SIG-M5 treated with dmso at 0.1 percent for 504 hours (cell line): ENCODE results near the gene WDR83.
A peak's percentile ranks its signal among the peaks of the same experiment; 100 is the strongest.
"Not testable (repeated sequence)": the region's sequence is repeated elsewhere in the genome, so short reads cannot be mapped to it uniquely, and the experiment has no call there.

Experiments
- DNase-seq: peaks from one replicate; lab custom pipeline; 2025; ENCODE audit not compliant: unreplicated experiment; lab: John Stamatoyannopoulos, UW

The WDR83 gene

GRCh38 chr19:12655546-12655945 lies 11.1 kb upstream of the WDR83 start:
- no peak for DNase-seq

GRCh38 chr19:12656899-12657571 lies 9.6 kb upstream of the WDR83 start:
- DNase-seq: no peak

DNA sequence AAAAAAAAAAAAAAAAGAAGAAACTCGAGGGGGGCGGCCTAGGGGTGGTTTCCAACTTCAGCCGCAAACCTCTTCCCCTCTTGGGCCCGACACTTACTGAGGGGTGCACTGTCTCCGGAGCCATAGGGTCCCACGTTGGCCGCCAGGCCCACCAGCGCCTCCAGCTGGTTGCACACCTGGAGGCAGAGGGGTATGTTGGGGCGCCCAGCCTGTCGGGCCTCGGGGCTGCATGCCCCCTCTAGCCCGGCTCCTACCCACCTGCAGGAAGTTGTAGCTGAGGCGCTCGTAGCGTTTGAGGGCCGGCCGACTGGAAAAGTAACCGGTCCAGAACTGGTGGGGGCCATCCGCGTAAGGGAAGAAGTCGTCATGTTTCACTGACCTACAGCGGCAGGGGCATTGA lies 8.6 kb upstream of the WDR83 start:
- DNase-seq: no peak

- no peak for DNase-seq
Measured at GRCh38 chr19:12660980-12661379, 5.6 kb upstream of the WDR83 start.

GRCh38 chr19:12664406-12665280 lies 2.0 kb upstream of the WDR83 start:
- peak; percentile 2 for DNase-seq

DNA sequence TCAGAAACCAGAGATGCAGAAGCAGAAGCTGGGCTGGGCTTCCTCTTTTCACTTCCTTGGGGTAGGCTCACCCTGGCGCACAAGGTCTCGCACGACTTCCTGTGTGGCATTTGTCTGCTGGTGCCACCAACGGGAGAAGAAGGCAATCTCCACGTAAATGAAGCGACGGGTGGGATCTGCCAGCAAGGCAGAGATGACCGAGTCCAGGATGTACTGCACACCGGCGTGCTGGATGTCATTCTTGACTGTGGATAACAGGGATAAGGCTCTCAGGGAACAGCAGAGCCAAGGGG lies 1.4 kb upstream of the WDR83 start:
- peak; percentile 83 for DNase-seq

DNA sequence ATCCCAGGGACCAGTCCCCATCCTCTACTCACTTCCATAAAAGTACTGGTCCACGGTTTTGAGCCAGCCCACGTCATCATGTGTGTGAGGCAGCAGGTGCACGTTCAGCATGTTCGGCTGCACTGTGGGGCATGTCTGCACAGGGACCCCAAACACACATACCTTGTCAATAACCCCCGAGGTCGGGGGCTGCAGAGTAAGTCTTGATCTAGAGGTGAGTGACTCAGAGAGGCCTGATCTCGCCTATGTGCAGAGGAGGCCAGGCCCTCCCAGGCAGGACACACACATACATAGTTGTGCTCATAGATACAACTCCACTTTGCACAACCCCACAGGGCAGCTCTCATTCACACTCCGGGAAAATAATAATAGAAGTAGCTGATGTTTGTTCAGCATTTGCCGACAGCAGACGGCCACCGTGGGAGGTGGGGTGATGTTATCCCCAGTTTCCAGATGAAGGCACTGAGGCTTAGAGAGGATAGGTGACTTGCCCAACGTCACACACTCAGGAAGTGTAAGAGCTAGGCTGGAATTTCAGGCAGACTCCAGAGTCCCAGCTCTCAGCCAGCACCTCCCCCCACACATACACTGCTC lies 839 bp upstream of the WDR83 start:
- DNase-seq: peak; percentile 27

DNA sequence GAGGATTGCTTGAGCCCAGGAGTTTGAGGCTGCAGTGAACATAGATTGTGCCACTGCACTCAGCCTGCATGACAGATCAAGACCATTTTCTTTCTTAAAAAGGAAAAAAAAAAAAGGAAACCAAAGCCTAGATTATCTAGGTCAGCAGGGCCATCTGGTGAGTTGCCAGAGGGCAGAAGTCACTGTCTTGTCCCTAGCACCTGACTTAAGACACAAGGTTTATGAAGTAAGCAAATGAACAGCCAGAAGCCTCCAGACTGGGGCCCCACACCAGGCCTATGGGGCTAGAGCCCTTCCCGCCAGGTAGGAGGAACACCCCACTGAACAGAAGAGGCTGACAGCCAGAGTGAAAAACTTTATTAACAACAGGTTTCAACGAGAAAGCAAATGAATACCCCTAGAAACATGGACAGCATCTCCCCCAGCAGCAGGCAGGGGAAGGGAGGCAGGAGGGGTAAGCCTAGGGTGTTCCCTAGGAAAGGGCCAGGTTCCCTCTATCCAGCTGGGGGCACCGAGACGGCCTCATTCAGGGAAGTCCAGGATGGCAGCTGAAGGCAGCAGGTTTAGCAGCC lies 1.2 kb downstream of the WDR83 start:
- no peak for DNase-seq

GRCh38 chr19:12668346-12668745 lies 1.7 kb downstream of the WDR83 start:
- DNase-seq: no peak

GRCh38 chr19:12668932-12669269 lies 2.3 kb downstream of the WDR83 start:
- DNase-seq: peak; percentile 10

DNA sequence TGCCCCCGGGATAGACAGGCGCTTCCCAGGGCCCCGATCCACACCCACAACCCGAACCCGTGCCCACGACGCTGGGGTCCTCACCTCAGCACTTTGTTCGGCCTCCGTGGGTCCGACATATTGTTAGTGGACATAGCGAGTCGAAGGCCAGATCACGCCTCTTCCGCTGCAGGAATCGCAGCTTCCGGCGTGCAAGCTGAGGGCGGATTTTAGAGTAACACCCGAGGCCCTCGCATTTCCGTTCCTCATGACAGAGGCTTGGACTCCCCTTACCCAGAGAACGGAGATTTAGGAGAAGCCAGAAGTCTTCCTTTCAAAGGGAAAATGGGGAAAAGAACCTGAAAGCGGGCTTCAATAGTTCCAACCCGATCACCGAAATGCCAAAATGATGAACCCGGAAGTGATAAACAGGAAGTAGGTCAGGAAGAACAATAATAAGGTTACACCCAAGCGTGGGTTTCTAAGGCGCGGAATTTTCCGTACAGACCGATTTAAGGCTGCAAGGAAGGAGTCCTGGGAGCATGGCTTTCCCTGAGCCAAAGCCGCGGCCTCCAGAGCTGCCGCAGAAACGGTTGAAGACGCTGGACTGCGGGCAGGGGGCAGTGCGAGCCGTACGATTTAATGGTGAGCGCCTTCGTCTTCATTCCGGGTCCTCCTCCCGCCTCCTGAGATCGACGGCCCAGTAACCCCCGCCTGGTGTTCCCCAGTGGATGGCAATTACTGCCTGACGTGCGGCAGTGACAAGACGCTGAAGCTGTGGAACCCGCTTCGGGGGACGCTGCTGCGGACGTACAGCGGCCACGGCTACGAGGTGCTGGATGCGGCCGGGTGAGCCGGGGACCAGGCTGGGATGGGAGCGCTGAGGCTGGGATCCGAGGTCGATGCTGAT lies 2.9 kb downstream of the WDR83 start:
- peak; percentile 78 for DNase-seq

DNA sequence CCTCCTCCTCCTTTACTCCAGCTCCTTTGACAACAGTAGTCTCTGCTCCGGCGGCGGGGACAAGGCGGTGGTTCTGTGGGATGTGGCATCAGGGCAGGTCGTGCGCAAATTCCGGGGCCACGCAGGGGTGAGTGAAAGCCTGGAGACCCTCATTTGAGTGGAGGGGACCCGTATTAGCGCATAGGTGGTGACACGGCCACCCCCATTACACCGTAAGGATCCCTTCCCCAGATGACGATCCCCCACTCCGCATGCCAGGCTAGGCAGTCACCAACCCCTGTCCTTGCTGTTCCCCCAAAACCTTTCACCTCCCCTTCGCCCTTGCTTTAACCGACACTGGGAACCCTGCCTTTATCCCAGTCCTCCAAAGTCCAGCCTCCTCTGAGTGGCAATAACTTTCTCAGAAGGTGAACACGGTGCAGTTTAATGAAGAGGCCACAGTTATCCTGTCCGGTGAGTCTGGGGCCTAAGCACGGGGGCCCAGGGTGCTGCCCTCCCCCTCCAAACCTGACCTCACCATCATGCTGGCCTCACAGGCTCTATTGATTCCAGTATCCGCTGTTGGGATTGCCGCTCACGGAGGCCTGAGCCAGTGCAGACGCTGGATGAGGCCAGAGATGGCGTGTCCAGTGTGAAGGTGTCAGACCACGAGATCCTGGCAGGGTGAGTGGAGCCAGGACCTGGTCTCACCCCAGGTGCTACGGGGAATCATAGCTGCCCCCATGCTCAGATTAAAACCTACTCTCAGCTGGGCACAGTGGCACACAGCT lies 3.7 kb downstream of the WDR83 start:
- DNase-seq: no peak

DNA sequence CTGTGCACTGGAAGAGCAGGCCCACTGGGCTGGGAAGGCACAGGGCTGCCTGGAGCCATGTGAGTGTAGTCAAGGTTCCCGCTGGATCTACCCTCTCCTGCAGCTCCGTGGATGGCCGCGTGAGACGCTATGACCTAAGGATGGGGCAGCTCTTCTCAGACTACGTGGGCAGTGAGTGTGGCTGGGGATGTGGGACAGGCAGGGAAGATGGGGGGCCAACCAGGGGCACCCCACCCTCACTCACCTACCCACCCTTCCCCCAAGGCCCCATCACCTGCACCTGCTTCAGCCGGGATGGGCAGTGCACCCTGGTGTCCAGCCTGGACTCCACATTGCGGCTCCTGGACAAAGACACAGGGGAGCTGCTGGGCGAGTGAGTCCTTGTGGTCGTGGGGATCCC lies 6.1 kb downstream of the WDR83 start:
- no peak for DNase-seq

DNA sequence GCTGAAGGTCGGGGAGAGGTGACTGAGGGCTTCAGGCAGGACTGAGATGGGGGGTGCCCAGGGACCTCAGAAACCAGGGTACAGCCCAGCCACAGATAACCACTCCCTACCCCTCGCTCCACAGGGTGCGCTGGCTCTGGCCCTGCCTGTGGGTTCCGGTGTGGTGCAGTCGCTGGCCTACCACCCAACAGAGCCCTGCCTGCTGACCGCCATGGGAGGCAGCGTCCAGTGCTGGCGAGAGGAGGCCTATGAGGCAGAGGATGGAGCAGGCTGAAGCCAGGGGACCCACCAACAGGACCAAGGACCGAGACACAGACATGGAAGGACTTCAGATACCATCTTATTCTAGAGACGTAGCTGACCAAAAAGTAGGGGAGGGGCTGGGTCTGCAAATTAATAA lies 8.8 kb downstream of the WDR83 start:
- no peak for DNase-seq

DNA sequence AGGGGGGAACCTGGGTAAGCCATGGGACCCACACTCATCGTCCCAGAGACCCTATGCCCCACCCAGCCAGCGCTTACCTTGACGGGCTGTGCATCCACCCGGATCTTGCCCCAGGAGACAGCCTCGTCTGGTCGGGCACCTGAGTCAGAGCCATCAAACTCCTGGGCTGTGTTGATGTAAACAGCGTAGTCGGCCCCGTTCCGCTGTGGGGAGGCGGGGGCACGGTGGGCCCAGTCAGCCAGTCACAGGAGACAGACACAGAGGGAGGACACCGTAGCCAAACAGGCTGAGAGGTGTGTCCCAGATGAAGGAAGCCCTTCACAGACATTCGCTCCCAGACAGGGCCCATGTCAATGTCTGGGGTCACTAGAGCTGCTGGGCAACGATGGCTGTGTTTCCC lies 9.3 kb downstream of the WDR83 start:
- no peak for DNase-seq

DNA sequence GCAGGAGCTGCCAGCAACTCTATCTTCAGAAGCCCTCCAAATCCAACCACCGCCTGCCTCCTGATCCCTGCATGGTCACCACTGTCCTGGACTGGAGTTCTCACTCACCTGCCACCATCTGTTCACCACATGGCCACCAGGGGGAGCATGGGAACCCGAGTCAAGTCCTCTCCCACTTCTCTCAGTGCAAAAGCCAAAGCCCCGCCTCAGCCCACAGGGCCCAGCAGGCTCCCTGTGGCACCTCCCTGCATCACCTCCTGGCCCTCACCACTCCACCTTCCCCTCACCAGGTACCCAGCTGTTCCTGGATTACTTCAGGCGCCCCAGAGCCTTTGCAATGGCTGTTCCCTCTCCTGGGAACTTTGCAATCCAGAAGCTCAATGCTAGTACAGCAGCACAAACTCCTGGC lies 9.8 kb downstream of the WDR83 start:
- DNase-seq: peak; percentile 57

- no peak for DNase-seq
Measured at GRCh38 chr19:12676928-12677327, 10.3 kb downstream of the WDR83 start.

- not testable (repeated sequence) for DNase-seq
Measured at GRCh38 chr19:12678039-12678438, 11.4 kb downstream of the WDR83 start.

DNA sequence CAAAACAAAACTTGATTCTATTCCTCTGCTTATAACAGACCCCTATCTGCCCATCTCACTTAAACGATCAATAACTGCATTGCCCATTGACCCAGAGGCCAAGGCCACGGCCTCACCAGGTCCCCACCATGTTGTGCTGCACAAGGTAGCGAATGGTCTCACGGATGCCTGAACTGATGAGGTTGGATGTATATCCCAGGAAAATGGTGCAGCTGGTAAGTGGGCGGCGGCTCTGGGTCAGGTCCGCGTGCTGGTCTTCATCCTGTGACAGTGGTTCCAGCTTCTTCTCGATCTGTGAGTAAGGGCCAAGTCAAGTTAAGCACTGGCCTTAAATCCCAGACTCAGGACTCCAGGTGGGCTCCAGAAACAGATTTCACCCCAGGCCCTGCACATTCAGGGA lies 13.4 kb downstream of the WDR83 start:
- DNase-seq: no peak
